GM18526 (cell line): ENCODE results near the gene CDH16.

Source experiments
- POLR2A ChIP-seq: IDR thresholded peaks from 3 replicates; pipeline ENCODE4 v1.6.1; 2011; ENCODE audit not compliant: insufficient read length; ENCODE audit errors: extremely low read depth

CDH16 gene

DNA sequence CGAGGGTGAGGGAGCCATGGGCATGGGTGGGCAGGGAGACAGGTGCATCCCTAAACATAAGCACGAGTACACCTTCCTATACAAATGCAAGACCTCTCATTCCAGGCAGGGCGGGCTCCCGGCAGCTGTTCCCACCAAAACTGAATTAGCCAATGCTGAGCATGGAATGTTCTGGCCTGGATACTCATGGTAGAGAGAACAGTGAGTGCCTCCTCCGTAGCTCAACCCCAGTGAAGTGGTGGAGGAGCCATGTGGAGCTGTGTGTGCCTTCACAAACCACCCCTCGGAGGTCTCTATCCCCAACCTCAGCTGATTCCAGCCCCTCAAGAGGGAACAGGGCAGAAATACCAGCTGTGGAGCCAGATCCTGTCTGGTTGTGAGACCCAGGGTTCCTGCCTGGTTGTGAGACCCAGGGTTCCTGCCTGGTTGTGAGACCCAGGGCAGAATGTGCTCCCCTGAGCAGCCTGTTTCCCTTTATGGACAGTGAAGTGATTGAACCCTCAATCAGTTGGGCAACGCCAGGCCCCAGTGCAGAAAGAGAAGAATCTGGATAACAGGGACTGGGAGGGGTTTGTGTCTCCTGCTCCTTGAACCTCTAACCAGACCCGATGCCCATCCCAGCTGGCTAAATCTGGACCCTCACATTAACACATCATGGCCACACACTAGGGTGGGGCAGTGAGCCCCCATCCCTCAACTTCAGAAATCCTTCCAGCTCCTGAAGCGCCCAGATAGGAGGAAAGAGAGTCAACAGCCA is 2.4 kb upstream of the CDH16 start:
- TF ChIP-seq POLR2A, result no peak

DNA sequence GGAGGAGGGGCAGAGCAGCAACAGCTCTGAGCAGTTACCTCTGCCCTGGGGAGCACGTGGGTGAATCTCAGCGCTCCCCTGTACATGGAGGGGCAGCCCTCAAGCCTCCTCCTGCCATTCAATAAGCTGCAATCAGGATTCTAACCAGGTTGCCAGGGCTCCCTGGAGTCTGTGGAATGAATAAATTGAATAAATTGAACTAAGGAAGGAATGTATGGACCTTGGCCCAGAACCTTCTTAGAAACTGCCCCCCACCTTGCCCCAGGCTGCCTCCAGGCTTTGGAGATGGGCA is 1.6 kb upstream of the CDH16 start:
- no peak for TF ChIP-seq POLR2A

DNA sequence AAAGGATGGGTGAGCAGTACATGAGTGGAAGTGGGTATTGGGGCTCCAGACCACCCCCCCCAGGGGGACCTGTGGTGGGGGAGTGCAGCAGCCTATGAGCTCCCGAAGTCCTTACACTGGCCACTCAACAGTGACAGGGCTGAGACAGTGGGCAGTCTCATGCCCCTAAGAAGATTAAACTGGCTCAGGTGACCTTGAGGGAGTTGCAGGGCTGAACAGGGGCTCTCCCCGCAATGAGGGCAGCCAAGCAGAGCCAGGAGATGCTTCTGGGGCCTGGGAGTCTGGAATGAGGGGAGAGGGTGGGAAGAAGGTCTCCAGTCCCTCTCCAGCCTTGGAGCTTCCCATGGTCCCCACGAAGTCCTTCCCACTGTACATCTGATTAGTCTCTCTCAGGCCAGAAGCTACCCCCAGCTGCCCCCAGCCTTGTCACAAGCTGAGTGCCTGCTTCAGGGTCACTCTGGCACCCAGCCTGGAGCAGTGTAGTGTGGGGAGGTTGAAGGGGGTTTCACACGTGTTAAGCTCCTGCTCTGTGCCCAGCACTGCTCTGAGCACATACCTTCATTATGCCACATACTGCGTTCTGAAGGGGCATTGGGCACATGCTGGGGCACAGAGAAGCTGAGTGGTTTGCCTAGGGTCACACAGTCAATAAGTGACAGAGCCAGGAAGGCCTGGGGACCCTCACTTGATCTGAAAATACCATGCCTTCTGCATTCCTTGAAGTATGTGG is 1.0 kb upstream of the CDH16 start:
- TF ChIP-seq POLR2A, result no peak

DNA sequence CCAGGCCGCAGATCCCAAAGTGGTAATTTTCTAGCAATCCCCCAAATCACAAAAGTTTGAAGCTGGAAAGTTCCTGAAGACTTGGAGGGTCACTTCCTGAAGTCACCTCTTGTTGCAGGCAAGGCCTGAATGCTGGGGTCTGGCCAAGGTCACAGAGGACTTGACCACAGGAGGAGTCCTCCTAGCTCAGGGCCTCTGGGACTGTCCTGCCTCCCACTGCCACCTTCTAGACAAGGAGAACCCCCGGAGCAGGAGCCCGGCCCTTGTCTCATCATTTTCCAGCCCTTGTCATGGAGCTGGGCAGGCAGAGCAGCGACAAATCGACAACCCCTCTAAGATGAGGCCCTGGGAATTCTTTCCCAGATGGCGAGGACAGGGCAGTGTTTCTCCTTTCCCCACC is 330 bp downstream of the CDH16 start:
- no peak for TF ChIP-seq POLR2A

DNA sequence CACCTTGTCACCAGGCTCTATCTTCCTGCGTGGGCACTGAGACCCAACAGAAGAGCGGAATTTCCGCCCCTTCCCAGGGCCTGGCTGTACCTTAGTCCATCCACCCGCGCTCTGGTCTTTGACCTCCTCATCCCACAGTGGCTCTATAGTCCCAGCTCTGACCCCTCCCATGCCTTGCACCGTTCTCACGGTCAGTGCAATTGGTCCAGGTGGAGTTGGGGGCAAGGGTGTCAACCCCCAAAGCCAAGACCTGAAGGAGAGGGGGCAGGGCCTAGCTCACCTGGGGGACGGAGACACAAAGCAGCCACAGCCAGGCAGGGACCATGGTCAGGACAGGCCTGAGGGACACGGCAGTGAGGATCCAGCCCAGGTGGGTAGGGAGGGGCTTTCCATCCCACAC is 944 bp downstream of the CDH16 start:
- no peak for TF ChIP-seq POLR2A

DNA sequence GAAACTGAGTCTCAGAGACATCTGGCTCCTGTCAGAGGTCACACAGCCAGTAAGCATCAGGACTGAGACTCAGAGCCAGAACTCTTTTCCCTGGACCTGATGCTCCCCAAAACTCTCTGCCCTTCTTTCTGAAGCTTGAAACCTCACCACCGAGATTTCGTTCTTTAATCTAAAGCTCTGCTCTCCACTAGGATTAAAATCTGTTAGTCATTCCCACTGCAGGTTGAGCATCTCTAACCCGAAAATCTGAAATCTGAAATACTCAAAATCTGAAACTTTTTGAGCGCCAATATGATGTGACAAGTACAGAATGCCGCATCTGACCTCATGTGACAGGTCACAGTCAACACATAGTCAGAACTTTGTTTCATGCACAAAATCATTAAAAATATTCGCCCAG is 2.2 kb downstream of the CDH16 start:
- no peak for TF ChIP-seq POLR2A

DNA sequence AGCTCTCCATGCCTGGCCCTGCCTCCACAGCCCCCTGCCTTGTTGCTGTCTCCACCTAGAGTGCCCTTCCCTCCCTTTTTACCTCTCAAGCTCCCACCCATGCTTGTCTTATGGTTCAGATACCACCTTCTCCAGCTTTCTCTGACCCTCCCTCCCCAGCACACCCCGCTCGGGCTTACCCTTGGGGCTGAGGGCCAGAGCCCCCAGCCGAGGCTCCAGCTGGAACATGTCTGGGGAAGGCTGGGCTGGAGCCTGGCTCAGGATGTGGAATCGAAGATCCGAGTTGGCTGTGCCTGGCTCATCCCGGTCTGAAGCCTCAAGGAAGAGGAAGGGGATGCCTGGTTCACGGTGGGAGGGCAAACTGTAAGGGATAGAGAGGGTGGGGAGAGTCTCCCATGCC is 3.6 kb downstream of the CDH16 start:
- no peak for TF ChIP-seq POLR2A

DNA sequence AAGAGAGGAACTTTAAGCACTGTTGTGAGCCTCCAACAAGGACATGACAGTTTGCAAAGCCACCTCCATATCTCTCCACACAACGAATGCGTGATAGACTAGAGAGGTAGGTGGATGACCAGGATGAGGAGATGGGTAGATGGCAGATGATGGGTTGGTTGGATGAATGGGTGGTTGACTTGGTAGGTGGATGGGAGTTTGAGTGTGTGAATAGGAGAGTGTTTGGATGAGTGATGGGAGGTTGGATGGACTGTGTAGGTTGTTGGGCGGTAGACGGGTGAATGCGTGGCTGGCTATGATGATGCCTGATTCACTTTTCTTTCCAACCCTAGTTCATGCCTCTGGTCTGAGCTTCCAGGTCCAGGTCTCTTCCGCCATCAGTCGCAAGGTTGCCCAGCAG is 4.1 kb downstream of the CDH16 start:
- no peak for TF ChIP-seq POLR2A

GRCh38 chr16:66913711-66914110 is 5.0 kb downstream of the CDH16 start:
- TF ChIP-seq POLR2A, result no peak

DNA sequence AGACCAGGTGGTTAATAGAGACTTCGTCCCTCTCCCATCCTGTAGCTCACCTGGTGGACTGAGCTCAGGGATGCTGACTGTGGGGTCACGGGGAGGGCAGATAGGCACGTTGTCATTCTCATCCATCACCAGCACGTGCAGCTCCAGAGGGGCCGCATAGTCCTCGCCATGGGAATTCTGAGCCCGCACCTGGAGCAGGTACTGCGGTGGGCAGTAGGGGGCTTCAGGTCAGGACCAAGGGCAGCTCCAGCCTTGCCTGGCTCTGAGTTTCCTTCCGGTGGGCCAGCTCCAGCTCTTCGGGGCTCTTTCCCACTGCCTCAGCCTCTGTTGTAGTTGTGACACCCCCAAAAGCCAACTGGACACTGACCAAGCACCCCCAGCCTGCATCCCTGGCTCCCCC is 5.6 kb downstream of the CDH16 start:
- TF ChIP-seq POLR2A, result no peak

DNA sequence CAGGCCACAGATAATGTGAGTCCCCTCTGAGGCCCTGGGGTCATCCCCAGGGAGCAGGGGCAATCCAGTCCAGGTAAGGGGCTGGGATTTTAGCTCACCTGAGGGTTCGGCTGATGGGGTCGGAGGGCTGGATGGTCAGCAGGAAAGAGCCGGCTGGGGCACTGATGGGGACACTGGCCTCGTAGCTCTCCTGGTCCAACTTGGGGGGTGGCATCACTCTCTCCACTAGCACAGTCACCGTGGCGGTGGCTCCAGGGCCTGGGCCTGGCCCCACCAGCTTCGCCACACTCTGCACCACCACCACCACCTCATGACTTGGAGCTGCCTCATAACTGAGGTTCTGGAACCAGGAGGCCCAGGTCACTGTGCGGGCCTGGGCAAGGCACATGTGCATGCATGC is 6.9 kb downstream of the CDH16 start:
- no peak for TF ChIP-seq POLR2A

DNA sequence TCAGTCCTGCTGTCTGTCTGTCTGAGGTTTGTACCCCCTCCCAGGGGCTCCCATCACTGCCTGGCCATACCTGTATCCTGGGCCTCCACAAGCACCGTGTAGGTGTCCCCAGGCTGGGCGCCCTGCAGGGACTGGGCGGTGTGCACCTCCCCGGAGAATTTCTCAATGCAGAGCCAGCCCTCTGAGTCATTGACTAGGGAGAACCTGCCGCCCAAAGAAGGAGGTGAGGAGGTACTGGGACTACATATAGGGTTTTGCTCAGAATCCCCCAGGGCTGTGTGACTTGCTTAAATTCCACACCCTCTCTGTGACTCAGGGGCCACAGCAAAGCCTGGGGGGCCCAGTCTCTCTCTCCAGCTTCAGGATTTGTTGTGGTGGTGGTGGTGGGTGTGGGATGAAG is 7.6 kb downstream of the CDH16 start:
- no peak for TF ChIP-seq POLR2A

- no peak for TF ChIP-seq POLR2A
These were observed 8.3 kb downstream of the CDH16 start for GRCh38 chr16:66910175-66910940.

DNA sequence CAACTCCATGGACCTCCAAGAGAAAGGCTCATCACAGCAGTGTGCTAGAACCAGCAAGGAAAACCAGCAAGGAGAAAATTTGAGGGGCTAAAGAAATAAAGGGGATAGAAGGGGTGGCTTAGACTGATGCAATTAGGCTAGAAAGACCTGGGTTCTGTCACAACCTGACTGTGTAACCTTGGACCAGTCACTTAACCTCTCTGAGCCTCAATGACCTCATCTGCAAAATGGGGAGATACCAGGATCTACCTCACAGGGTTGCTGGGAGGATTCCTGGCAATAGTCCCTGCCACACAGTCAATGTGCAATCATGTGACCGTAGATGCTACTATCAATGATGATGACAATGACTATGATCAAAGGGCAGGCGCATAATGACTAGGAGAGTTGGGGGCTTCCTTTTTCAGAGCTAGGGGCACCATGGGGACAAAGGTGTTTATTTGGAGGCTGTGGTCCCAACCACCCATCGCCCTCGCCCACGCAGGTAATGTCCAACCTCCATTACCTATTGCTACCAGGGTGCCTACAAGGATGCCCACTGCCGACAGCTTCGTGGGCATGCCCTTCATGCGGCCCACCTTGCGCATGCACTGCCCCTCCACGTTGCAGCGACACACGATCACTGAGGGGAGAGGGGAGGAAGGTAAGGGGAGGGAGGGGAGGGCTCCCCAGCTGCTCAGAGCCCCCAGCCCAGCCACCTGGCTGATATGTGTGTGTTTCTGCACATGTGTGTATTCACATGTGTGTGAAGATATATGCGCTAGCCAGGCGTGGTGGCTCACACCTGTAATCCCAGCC is 9.7 kb downstream of the CDH16 start:
- no peak for TF ChIP-seq POLR2A

DNA sequence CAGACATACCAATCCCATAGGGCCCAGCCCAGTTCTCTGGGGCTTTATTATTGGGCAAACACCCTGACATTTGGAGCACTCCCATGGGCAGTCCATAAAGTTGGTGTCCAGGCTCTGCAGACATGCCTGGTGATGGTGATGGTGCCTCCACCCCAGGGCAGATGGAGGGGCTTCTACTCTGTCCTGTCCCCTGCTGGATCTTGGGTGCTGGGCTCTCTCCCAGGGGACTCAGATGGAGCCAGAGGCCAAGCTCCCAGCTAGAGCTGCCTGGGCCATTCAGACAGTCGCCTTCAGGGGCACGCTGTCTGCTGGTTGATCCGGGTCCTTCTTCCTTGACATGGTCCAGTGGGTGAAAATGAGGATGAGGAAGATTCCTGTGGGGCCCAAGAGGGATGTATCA is 10.6 kb downstream of the CDH16 start:
- no peak for TF ChIP-seq POLR2A
